KBM-7 (cell line): Measurements from ENCODE around the gene ZNF773.
"Not testable (repeated sequence)": the region's sequence is repeated elsewhere in the genome, so short reads cannot be mapped to it uniquely, and the experiment has no call there.

Experiments
- DNase-seq: peaks from one replicate; pipeline ENCODE4 v3.0.0-alpha.2; 2015
- in situ Hi-C: fragments of 300-500 bp; cut with MboI; formaldehyde crosslinking; loops from 2 replicates; pipeline ENCODE4 v1.14.3; 2020; ENCODE audit warnings: low sequenced_read_pairs, low pct_unique_long_range_greater_than_20kb, mixed read lengths

Gene ZNF773

DNA sequence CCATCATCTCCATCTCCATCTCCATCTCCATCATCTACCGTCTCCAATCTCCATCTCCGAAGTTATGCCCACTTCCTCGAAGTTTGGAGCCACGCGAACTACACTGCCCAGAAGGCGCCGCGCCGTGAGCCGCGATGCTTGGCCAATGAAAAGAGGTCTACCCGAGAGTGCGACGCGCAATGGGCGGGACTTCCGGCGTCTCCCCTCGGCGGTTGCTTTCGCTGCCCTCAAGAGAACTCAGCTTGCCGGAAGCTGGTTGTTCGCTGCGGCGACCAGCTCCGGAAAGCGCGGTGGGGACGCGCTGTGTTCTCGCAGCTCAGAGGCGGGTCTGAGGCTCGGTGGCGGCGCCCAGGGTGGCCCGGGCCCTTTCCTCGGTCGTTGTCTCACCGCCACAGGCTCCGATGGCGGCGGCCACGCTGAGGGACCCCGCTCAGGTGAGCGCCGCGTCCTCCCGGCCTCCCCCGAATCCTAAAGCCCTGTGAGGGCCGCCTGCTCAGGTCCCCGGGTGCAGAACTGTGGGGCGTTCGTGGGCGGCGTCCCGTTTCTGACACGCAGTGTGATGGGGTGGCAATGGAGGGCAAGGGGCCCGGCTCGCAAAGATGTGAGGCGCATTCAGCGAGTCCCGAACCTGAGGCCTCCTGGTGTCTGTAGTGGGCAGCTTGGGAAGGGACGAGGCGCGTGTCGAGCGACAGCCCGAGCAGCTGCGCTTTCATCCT, at the start of gene ZNF773:
ZNF773 (plus strand) TSS at position 259 of the 716 bp plus-strand sequence; CDS start at position 402, 143 bp downstream.
- peak; percentile 94 for DNase-seq
- in situ Hi-C loops, result not testable (repeated sequence)

DNA sequence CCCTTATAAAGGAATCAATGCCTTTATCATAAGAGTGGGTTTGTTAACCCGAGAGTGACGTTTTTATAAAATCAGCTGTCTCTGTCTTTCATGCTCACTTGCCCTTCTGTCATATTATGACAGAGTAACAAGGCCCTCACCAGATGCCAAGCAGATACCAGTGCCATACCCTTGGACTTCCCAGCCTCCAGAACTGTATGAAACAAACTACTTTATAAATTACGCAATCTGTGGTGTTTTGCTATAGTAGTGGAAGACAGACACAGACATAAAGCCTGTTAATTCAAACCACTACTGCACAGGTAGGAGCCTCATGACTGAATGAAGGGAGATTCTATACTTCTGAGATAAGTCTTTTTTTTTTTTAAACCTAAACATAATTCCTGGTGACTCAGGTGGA, 47.4 kb upstream of the ZNF773 start:
- in situ Hi-C loops, result no loop called here
- no peak for DNase-seq

DNA sequence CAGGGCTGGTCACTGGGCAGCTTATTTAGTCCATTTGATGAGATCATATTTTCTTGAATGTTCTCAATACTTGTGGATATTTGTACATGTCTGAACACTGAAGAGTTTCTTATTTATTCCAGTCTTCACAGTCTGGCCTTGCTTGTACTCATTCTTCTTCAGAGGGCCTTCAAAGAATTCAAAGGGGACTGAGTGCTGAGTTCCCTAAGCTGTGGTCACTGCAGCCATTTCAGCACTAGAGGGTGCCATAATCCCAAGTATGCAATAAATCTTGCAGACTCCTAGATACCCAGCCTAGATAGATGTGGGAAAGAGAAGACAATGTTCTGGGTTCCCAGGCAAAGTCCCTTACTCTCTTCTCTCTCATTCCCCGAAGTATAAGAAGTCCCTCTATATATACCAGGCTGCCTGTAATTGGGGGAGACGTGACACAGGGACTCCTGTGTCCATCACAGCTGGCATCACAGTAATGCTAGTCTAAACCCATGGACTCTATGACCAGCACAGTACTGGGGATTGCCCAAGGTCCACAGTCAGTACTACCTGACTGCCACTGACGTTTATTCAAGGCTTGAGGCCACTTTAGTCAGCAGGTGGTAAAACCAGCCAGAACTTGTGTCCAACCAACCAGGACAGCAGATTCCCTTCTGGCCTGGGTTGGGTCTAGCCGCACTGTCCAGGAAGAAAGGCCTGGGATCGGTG, 33.9 kb upstream of the ZNF773 start:
- in situ Hi-C loops, result no loop called here
- DNase-seq, result peak; percentile 73

DNA sequence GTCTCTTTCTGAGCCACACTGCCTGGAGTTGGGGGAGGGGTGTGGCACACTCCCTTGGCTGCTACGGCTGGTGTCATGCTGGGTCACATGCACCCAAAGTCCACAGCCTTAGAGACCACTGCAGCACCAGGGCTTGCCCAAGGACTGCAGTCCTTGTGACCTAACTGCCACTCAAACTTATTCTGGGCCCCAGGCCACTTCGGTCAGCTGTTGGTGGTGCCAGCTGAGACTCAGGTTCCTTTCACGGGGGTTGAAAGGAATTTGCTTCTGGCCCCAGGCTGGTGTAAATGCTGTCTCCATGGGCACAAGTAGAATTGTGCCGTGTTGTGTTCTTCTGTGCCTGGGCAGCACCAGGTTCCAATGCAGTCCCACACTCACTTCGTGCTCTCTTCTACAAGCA, 33.2 kb upstream of the ZNF773 start:
- in situ Hi-C loops, result no loop called here
- no peak for DNase-seq

DNA sequence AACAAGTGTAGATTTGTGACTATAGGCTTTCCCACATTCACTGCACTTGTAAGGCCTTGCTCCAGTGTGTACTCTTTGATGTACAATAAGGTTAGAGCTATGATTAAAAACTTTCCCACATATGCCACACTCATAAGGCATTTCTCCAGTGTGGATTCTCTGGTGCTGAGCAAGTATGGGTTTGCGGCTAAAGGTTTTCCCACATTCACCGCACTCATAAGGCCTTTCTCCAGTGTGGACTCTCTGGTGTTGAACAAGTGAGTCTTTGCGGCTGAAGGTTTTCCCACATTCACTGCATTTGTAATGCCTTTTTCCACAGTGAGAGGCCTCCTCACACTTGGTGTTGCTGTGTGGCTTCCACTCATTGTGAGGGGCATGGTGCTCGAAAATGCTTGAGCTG, 26.1 kb upstream of the ZNF773 start:
- in situ Hi-C loops, result no loop called here
- no peak for DNase-seq

DNA sequence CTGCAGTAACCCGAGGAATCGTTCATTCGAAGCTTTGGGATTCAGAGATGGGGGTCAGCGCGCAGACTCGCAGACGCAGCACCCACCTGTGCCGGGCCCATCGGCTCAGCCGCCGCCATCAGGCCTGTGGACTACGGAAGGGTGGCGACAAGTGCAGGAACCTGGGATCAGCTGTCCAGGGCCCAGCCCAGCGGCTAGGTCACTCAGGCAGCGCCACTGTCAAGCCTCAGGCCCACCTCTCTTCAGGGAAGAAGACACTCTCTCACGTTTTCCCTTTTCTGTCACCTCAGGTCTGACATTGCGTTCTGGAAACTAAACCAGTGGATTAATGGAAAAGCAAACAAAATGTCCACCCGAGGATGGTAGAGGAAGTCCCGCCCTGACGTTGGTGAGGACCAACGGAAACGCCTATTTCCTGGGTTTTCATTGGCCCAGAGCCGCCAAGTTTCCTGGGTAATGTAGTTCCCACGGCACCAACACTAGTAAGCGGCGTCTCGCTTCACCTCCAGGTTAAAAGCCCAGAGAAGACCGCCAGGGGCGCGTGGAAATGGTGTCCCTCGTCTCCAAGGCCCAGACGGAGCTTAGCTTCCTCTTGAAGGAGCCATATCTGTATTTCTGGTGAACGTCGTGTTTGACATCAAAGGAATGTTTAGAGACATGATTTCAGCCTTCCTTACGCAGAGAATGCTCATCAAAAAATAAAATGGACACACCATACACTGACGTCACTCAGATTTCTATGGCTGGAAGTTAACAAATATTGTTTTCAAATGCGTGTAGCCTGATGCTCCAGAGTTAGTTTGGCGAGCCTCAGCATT, 22.3 kb upstream of the ZNF773 start, which contains the start of gene ZNF772:
ZNF772 (minus strand) TSS at position 376 of the 818 bp plus-strand sequence; CDS start at position 119, 257 bp downstream.
- peak; percentile 89 for DNase-seq
- in situ Hi-C loops, result no loop called here

DNA sequence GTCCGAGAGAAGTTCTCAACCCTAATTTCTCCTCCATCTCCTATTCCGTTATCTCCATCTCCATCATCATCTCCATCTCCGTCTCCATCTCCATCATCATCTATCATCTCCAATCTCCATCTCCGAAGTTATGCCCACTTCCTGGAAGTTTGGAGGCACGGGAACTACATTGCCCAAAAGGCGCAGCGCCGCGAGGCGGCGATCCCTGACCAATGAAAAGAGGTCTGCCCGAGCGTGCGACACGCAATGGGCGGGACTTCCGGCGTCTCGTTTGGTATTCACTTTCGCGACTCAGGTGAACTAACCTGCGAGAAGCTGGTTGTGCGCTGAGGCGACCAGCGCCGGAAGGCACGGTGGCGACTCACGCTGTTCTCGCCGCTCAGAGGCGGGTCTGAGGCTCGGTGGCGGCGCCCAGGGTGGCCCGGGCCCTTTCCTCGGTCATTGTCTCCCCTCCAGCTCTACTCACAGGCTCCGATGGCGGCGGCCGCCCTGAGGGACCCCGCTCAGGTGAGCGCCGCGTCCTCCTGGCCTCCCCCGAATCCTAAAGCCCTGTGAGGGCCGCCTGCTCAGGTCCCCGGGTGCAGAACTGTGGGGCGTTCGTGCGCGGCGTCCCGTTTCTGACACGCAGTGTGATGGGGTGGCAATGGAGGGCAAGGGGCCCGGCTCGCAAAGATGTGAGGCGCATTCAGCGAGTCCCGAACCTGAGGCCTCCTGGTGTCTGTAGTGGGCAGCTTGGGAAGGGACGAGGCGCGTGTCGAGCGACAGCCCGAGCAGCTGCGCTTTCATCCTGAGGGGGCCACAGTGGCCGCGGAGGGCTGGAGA, 12.1 kb upstream of the ZNF773 start, which contains the start of gene ZNF419:
ZNF419 (plus strand) TSS at position 274 of the 822 bp plus-strand sequence; CDS start at position 475, 201 bp downstream.
- peak; percentile 85 for DNase-seq
- in situ Hi-C loops, result not testable (repeated sequence)

DNA sequence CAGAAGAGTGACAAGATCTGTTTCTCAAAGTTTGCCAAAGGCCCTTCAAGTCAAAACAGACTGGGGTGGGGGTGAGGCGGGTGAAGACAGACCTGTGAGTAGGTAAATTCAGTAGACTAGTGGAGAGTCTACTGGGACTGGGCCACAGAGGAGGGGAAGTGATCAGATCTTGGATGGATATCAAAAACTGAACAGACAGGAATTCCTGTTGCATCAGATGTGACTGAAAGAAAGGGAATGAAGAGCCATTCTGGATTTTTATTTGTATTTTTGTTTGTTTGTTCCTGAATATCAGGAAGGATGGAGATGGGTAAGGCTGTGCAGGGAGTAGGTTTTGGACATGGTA, 11.5 kb upstream of the ZNF773 start:
- in situ Hi-C loops, result not testable (repeated sequence)

DNA sequence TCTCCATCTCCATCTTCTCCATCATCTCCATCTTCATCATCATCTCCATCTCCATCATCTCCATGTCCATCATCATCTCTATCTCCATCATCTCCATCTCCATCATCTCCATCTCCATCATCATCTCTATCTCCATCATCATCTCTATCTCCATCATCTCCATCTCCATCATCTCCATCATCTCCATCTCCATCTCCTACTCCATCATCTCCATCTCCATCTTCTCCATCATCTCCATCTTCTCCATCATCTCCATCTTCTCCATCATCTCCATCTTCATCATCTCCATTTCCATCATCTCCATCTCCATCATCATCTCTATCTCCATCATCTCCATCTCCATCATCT, 432 bp upstream of the ZNF773 start:
- in situ Hi-C loops, result not testable (repeated sequence)

More for the DNA sequence above, 11.5 kb upstream of the ZNF773 start:
- DNase-seq, result not testable (repeated sequence)

DNA sequence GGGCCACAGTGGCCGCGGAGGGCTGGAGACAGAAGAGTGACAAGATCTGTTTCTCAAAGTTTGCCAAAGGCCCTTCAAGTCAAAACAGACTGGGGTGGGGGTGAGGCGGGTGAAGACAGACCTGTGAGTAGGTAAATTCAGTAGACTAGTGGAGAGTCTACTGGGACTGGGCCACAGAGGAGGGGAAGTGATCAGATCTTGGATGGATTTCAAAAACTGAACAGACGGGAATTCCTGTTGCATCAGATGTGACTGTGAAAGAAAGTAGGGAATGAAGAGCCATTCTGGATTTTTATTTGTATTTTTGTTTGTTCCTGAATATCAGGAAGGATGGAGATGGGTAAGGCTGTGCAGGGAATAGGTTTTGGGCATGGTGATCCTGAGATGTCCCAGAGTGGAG, 662 bp downstream of the ZNF773 start:
- in situ Hi-C loops, DNase-seq: not testable (repeated sequence)

More for the DNA sequence above, 432 bp upstream of the ZNF773 start:
- not testable (repeated sequence) for DNase-seq

DNA sequence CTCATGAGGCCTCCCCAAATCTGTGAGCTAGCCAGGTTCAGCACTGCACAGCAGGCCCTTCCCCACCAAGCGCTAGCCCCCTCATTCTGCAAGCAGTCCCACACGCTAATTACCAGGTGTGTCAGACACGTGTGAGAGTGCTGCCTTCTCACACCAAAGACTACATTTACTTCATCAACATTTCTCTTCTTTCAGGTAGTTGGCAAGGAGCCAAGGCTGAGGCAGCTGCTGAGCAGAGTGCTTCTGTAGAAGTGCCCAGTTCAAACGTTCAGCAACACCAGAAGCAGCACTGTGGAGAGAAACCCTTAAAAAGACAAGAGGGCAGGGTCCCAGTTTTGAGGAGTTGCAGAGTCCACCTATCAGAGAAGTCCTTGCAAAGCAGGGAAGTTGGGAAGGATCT, 6.4 kb downstream of the ZNF773 start:
- in situ Hi-C loops, result no loop called here
- no peak for DNase-seq

DNA sequence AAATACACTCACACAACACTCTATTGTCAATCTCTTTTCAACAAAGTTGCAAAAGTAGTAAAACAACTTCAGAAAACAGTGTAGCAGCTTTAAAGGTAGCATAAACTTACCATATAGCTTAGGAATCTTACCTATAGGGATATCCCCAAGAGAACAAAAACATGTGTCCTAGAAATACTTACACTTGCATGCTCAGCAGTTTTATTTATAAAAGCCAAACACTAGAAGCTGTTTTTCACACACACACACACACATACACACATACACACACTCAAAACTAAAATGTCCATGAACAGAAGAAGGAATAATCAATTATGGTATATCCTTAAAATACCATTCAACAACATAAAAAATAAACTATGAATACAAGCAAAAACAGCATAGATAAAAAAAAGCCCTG, 11.7 kb downstream of the ZNF773 start:
- in situ Hi-C loops, result no loop called here
- DNase-seq, result no peak

DNA sequence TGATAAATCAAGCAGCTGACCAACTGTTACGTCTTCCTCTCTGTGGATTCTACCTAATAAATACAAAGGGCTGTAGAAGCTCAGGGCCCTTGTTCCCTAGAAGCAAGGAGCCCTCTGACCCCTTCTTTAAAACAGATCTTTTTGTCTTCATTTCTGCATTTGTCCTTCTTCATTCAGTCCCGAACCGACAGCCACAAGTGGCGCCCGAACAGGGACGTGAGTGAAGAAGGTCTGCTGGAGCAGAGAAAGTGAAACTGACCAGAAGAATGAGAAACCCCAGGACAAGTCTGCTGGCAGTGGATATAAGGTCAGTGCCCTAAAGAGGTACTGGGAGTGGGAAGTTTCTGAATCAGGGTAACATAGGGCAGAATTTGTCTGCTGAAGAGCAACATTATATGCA, 13.1 kb downstream of the ZNF773 start:
- in situ Hi-C loops, result no loop called here
- no peak for DNase-seq

DNA sequence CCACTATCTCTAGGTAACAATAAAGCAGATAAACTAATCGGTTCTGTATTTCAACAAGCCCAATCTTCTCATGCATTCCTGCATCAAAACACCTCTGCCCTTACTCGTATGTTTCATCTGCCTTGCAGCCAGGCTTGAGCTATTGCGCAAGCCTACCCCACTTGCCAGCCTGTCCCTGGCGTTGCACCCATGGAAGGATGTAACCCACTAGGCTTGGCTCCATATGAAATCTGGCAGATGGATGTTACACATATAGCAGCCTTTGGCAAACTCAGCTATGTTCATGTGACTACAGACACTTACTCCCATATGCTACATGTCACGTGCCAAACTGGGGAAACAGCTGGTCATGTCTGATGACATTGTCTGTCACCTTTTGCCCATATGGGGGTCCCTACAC, 15.5 kb downstream of the ZNF773 start:
- no peak for DNase-seq
- in situ Hi-C loops, result no loop called here

DNA sequence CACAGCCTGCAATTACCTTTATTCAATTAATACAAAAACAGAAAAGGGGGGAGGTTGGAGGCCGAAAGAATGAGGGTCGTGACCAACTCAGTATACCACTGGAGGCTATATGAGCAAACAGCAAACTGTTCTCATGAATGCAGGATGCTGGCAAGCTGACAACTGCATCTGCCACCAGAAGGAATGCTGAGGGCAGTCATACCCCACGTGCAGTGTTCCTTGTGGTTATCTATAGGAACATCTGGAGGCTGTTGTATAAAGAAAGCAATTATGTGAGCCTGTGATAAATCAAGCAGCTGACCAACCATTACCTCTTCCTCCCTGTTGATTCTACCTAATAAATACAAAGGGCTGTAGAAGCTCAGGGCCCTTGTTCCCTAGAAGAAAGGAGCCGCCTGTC, 18.3 kb downstream of the ZNF773 start:
- DNase-seq, in situ Hi-C loops: not testable (repeated sequence)

DNA sequence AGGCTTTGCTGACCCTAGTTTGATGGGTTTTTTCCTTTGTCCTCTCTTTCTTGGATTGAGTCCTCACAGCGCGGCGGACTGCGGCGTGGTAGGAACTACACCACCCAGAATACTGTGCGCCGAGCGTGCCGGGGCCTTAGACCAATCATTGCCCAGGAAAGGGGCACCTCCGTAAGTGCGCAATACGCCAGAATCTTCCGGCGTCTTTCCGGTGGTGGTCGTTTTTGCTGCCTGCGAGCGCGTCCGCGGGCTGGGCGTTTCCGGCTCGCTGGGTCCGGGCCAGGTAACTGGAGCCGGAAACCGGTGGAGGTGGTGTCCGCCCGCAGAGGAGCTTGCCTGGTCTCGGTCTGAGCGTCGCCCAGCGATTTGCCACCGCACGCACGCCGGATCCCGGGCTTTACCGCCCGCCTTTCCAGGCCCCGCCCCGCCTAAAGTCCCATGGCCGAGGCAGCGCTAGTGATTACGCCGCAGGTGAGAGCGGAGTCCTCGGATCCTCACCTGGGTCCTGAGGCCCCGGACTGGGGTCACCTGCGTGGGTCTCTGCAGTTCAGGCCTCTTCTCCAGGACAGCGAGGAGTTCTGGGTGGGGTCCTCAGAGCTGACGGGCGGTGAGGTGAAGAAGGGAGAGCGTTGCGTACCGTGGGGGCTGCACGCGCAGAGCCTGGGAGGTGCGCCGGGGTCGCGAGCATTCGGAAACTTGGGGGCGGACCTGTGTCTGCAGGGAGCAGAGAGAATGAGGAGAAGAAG, 27.6 kb downstream of the ZNF773 start, which contains the start of gene ZNF549:
ZNF549 (plus strand) TSS at position 221 of the 746 bp plus-strand sequence; CDS start at position 439, 218 bp downstream.
- in situ Hi-C loops, result no loop called here
- peak; percentile 92 for DNase-seq

DNA sequence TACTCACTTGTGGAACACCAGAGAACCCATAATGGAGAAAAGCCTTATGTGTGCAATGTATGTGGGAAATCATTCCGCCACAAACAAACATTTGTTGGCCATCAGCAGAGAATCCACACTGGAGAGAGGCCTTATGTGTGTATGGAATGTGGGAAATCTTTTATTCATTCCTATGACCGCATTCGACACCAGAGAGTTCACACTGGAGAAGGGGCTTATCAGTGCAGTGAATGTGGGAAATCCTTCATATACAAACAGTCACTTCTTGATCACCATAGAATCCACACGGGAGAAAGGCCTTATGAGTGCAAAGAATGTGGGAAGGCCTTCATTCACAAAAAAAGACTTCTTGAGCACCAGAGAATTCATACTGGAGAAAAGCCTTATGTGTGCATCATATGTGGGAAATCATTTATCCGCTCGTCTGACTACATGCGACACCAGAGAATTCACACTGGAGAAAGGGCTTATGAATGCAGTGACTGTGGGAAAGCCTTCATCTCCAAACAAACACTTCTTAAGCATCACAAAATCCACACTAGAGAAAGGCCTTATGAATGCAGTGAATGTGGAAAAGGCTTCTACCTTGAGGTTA, 38.3 kb downstream of the ZNF773 start:
- in situ Hi-C loops, result no loop called here
- DNase-seq, result peak; percentile 25

DNA sequence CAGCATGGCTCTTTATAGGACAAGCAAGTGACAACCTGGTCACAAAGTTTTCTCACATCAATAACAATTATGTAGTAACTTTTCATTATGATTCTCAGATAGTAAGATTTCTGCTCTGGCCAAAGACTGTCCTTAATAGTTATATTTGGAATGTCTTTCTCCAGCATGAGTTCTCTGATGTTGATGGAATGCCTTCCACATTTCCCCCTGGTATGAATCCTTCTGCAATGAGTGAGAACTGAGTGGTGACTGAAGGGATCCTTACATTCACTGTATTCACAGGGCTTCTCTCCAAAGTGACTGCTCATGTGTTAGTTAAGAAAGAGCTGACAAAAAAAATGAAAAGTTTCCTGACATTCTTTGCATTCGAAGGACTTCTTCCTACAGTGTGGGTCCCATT, 46.8 kb downstream of the ZNF773 start:
- in situ Hi-C loops, result no loop called here
- no peak for DNase-seq
